ENCODE results near the gene LPP. TPM values are rescaled to one million over a fixed set of nuclear protein-coding genes. Genes with fewer than 3 reads are reported as not detected.

The LPP gene
- total RNA-seq, 1 experiment from 2014 or later: 17.4 TPM

DNA sequence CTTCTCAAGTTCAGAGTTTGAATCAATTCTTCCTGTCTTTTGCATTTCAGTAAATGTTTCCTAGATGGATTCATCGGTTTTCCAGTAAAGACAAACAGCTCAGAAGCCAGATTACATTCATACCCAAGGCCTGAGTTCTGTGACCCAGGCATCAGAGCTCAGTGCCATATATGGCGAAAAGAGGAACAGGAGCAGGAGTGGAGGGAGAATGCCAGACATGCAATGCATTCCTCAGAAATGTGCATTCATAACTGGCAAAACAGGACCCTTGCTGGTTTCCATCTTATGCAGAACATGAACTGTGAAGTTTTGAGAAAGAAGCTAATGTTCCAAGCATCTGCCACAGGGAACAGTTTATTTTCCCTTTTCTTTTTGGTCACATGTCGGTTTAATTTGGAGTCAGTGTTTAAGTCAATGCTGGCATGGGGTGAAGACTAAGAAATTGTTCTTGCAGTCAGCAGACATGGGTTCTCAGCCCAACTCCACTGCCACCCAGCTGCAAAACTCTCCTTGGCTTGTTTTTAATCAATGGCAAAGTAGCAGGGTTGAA lies 116.5 kb downstream of the LPP start:
- DNase-seq (ENCODE audit: low read depth): peak; percentile 78

DNA sequence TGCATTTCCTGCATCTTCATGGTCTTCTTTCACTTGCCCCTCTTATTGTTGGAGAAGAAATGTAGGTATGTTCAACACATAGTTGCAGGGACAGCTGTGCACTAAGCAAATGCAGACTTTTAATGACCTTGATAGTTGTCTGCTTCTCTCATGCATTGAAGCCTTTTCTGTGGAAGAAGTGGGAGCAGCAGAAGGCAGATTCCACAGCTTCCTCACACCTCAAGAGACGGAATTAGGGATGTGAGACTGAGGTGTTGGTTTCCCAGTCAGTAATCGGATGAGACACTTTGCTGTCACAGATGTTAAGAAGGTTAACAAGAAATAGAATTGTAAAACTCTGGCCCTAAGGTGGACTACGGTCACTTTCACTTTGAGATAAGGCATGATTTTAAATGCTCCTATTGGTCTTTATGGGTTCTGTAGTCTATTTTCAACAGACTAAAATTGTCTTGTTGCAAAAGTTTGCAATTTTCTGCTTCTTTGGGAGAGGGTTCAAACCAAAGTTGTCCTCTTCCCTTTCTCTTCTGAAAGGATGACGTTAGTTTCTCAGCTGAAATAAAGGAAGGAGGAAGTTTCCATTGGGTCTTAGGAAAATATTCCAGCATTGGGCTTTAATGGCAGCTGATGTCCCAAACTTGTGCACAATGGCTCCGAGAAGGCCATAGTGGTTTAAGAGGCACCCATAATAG lies 117.4 kb downstream of the LPP start:
- no peak for DNase-seq (ENCODE audit: low read depth)

DNA sequence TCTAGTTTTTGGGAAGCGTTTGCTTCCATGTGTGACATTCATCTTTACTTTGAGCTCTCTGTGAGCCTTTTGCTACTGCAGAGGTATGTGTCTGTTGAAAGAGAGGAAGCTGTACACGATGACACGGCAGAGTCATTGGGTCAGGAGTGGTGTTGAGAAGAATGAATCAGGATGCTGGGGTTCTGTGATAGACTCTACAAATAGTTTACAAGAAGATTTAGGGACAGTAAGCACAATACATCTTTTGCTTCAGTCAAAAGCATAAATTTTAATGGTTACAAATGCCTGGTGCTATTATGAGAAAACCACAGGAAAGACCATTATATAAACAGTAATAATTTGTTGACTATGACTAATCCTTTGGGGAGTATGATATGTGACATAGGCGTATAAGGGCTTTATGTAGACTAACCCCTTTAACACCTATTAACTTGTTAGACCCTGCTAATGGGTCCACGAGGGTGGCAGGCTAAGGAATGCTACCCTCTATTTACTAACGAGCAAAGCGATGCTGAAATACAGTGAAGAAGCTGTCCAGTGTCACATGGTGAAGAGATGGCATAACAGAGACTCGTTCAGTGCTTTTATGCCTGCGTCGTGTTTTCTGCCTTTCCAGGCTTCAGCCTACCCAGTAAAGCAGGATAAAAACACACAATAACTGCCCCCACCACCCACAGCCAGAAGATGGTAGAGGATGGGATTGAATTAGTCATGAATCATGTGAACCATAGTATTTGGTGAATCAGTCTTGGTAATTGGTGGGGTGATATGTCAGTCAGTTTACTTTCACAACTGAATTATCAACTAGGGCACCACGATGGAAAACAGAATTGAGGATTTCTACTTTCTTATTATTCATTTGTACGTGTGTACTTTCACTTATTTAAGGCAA lies 118.8 kb downstream of the LPP start:
- peak; percentile 92 for DNase-seq (ENCODE audit: low read depth)

GRCh38 chr3:188274249-188274915 lies 120.4 kb downstream of the LPP start:
- DNase-seq (ENCODE audit: low read depth): no peak

GRCh38 chr3:188276375-188276774 lies 122.4 kb downstream of the LPP start:
- no peak for DNase-seq (ENCODE audit: low read depth)

DNA sequence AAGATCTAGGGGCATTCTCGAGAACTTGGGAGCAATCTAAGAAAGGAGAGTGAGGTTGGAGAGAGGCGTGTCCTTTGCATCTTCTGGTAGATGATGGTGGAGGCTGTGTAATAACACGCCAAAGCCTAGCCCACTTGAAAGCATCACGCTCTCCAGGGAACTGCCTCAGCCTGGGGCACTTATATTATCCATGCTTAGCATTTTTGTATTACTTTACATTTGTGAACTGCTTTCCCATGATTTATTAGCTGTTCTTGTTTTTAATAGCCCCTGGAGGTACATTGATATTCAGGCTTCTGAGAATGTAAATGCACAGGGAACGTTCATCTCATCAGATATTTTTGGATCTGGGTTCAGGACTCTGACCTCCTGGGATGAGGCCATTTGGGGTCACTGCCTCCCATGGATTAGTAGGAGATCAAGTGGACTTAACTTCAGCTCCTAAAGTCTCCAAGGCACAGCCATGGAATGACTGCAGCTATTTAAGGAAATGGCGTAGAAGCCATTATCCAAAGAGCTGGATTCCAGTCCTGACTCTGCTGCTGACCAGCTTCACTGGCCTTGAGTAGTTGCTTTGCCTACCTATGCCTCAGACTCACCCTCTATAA lies 124.9 kb downstream of the LPP start:
- no peak for DNase-seq (ENCODE audit: low read depth)

DNA sequence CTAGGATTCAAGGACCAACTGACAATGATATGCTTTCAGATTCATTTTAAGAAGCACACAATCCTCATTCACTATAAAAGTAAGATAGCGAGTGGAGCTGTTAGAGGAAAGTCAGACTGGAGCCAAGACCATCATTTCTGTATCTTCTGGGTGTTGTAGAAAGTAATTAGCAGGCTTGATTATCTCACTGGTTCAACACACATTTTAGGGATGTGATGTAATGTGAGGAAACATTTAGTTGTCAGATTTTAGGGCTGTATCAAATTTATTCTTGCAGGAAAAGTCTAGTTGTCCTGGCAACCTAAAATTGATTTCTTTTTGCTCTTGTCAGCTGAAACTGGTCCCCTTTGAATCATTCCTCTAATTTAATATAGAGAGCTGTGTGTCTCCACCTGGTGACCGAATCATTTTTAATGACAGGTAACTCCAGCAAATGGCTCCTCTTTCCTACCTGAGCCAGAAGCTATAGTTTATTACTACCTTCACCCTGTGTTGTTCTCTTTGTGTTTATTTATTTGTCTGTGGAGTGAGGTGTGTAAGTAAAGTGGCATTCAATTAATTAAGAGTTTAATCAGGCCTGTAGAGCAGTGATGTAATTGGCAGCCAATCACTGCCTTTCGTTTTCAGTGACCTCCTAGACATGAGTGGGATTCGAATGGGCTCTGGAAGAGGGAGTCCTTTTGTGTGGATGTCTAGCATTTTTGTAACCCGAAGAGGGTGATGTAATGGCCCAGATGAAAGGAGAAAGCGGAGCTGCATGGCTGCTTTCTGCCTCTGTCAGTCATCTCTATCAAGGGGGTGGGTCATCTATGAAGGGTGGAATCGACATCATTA lies 125.8 kb downstream of the LPP start:
- DNase-seq (ENCODE audit: low read depth): no peak

DNA sequence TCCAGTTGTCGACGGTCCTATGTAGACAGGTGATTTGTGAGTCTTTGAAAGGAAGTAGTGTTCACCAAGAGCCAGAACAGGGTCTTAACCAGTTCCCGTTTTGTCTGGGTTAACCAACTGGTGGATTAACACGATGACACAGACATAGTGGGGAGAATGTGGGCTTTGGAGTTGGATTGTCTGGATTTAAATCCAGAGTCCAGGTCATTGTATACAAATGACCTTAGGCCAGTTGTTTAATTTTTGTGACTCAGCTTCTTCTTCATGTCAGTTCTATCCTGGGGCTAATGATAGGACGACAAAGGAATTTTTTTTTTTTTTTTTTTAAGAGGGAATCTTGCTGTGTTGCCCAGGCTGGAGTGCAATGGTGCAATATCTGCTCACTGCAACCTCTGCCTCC lies 126.7 kb downstream of the LPP start:
- no peak for DNase-seq (ENCODE audit: low read depth)

DNA sequence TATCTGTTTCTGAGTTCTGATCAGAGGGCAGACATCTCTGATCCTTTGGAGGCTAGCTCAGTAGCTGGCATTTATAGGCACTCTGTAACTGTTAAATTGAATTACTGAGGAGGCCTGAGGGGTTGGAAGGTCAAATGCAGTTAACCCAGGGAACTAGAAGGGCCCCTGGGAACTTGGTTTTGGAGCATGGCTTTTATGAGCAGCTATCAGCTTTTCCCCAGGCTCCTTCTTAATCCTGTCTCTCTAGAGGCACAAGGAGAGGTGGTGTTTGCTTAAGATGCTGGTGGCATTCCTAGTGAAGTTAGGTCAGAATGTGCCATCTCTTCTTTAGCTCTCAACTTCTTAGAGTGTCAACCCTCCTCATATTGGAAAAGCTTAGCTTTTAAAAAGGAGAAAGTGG lies 128.9 kb downstream of the LPP start:
- no peak for DNase-seq (ENCODE audit: low read depth)

DNA sequence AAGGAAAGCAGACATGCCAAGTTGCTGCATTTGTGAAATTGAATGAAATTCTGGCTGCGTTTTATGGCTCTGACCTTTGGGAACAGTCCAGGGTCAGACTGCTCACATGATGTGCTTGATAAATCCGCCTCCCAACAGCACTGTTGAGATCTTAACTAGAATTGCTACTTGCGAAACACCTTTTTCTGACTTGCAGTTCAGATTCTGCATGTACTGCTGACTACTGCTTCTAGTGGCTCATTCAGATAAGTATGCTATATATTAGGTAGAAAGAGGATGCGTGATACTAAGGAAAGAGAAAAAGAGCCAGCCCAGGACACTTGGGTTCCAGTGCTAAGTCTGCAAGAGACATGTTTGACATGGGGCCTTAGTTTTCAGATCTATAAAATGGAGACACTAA lies 129.4 kb downstream of the LPP start:
- no peak for DNase-seq (ENCODE audit: low read depth)

GRCh38 chr3:188284455-188285212 lies 130.7 kb downstream of the LPP start:
- DNase-seq (ENCODE audit: low read depth): no peak

DNA sequence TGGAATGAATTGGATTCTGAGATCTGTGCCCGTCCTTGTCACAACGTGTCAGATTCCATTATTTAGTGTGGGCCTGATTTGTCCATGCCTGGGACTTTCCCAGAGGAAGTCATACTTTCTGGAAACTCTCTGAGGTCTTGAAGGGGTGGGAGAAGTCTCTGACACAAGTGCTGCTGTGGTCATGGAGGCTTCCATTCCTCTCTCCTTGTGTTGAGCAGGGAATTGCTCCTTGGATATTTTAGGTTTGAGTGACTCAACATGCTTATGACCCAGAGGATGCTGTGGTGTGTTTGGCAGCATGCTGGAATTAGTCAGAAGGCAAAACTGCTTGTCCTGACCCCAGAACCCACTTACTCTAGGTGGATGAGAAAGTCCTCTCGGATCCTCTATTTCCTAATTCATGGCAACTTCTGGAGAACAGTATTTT lies 132.1 kb downstream of the LPP start:
- peak; percentile 100 for DNase-seq (ENCODE audit: low read depth)

GRCh38 chr3:188287339-188287738 lies 133.4 kb downstream of the LPP start:
- no peak for DNase-seq (ENCODE audit: low read depth)

GRCh38 chr3:188287762-188288505 lies 134.0 kb downstream of the LPP start:
- DNase-seq (ENCODE audit: low read depth): no peak

DNA sequence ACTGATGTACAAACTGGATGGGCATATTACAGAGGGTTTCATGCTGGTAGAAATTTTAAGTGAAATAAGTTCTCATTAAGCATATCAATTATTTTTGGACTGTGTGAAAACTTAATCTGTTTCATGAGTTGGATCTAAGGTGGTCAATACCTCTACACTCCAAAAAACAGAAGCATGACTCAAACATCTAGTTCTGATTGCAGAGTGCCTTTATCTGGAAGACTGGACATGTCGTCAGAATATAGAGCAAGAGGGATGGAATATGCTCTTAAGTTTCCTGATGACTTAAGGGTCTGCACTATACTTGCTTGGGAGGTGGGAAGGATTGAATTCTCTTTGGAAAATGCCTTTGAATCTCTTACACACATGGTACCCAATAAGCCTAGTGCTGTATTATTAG lies 138.3 kb downstream of the LPP start:
- no peak for DNase-seq (ENCODE audit: low read depth)

- no peak for DNase-seq (ENCODE audit: low read depth)
These were observed 138.9 kb downstream of the LPP start for GRCh38 chr3:188292827-188293226.

DNA sequence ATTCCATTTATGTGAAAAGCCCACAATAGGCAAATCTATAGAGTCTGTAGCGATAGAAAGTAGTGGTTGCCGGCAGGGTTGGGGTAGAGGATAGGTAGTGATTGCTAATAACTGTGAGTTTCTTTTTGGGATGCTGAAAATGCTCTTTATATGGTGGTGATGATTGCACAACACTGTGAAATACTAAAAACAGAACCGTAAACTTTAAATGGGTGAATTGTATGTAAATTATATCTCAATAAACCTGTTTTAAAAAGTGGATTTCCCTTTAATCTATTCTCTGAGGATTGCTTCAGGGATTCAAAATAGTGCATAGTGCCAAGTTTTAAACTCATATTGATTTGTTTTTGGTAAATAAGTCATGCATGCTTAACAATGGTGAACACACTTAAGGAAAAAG lies 140.2 kb downstream of the LPP start:
- DNase-seq (ENCODE audit: low read depth): no peak

- peak; percentile 96 for DNase-seq (ENCODE audit: low read depth)
These were observed 141.0 kb downstream of the LPP start for GRCh38 chr3:188294823-188295487.
